Adrenal gland (tissue), 12 donors: ENCODE results near the gene COG8. TPM values are rescaled to one million over a fixed set of nuclear protein-coding genes. Genes with fewer than 3 reads are reported as not detected.

Source experiments
- DNase-seq, 7 donors: peaks; one replicate each; pipeline ENCODE4 v3.0.0-alpha.2; 2019 to 2020
- H3K27ac ChIP-seq, 5 donors: fragments of 200-600 bp; sonication (generic) in 4 of 5; 1 replicate in 3 of 5; 2 replicates in 2 of 5; pipeline versions ENCODE4 v1.5.1 to v1.8.0; 2016 to 2020; ENCODE audit warnings: mild to moderate bottlenecking in 1 of 5
- H3K27me3 ChIP-seq: fragments of 200-600 bp; 2 replicates; pipeline ENCODE4 v1.8.0; 2021
- H3K36me3 ChIP-seq, 2 donors: fragments of 200-600 bp; replicated peaks in 1 of 2; 1 replicate in 1 of 2; 2 replicates in 1 of 2; pipeline versions ENCODE4 v1.5.1 to v1.8.0; 2018 to 2022
- H3K4me1 ChIP-seq, 2 donors: fragments of 200-600 bp; replicated peaks in 1 of 2; 1 replicate in 1 of 2; 2 replicates in 1 of 2; pipeline versions ENCODE4 v1.5.1 to v1.8.0; 2018 to 2021
- H3K4me3 ChIP-seq, 4 donors: fragments of 200-600 bp; sonication (generic) in 3 of 4; one replicate each; pipeline ENCODE4 v1.5.1; 2016 to 2018
- H3K9me3 ChIP-seq, 3 donors: fragments of 200-600 bp; sonication (generic) in 1 of 3; replicated peaks in 1 of 3; 1 replicate in 2 of 3; 2 replicates in 1 of 3; pipeline versions ENCODE4 v1.5.1 to v1.8.0; 2016 to 2021
- POLR2A ChIP-seq, 2 donors: fragments of 450-650 bp; IDR thresholded peaks; one replicate each; pipeline ENCODE4 v1.6.1; 2017; ENCODE audit warnings: antibody characterized with exemption in 2 of 2, mild to moderate bottlenecking in 2 of 2, moderate library complexity in 1 of 2
- WGBS, 4 donors: extraction: QIAGEN DNeasy Blood & Tissue Kit in 2 of 4; methylation state at CpG; one replicate each; pipeline versions ENCODE4 v1.1.5 to v1.1.7; 2013 to 2017; 5-methylcytosine and 5-hydroxymethylcytosine counted together
- intact Hi-C, 2 donors: fragments of 100-400 bp; cut with DNase I; formaldehyde crosslinking; loops; one replicate each; pipeline versions ENCODE4 v1.14.1 to v1.15.0; 2022 to 2023
- polyA plus RNA-seq, 3 donors: library from polyadenylated mRNA; stranded (reverse); fragments of 200-250 nt in 2 of 3; fragments of 350-450 nt in 1 of 3; fragmentation: Illumina TruSeq in 1 of 3; extraction: RNeasy Lipid Tissue Mini Kit (QIAGEN cat#74804) in 1 of 3; gene quantifications; one replicate each; pipeline ENCODE4 v1.2.3, GENCODE V29; 2013 to 2014
- total RNA-seq, 9 donors: library from RNA; depleted of rRNA in 4 of 9; stranded (reverse); fragments of >200 nt in 4 of 9; fragments of 120-200 nt in 1 of 9; fragmentation: NEBNext Ultra II Directional in 1 of 9; extraction: Animal tissue kit (Norgen Biotek cat#: 25700) in 1 of 9; gene quantifications; one replicate each; pipeline versions ENCODE4 v1.1.0 to v1.2.4, GENCODE V29; 2013 to 2023
- TF ChIP-seq, protein P1 (sequence below), 6 experiments: fragments of 450-650 bp in 4 of 6; fragments of 200-600 bp in 2 of 6; sonication (generic) in 1 of 6; IDR thresholded peaks; 1 replicate in 5 of 6; 2 replicates in 1 of 6; pipeline versions ENCODE4 v1.5.1 to v1.8.0; 2016 to 2021; ENCODE audit warnings: antibody characterized with exemption in 6 of 6, mild to moderate bottlenecking in 2 of 6, moderate library complexity in 1 of 6
- donor health status: healthy with polysubstance abuse.
- donor health status: Bipolar disorder and iron deficiency.
- donor health status: DM: yes; HTN: yes; CAD: no.
- donor health status: DM: no; HTN: no; CAD: no.
- donor health status: DM: no; HTN: no; CAD: no.
- donor health status: DM: yes; HTN: yes; CAD: no.

COG8 gene
- total and polyA plus RNA-seq, 12 donors, result 26.1 to 85.3 (median 50.3) TPM

DNA sequence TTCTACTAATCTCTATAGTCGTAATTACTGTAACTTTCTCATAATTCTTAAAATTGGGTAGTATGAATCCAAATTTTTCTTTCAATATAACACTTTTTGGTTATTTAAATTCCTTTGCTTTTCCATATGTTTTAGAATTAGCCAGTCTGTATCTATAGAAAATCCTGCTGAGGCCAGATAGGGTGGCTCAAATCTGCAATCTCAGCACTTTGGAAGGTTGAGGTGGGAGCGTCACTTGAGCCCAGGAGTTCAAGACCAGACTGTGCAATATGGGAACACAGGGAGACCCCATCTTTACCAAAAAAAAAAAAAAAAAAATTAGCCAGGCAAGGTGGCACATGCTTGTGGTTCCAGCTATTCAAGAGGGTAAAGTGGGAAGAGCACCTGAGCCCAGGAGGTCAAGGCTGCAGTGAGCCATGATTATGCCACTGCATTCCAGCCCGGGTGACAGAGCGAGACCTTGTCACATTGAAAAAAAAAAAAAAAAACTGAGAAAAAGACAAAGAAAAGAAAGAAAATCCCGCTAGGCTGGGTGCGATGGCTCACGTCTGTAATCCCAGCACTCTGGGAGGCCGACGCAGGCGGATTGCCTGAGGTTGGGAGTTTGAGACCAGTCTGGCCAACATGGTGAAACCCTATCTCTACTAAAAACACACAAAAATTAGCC lies 37.2 kb upstream of the COG8 start:
- peak in 5 of 7 donors; percentile 41 to 60 (median 47) for DNase-seq
- Histone ChIP-seq H3K36me3 (peaks cover 0 to 34% of the 10 kb centered on the region in 2 donors), H3K4me1 (peaks cover 0 to 12% of the 10 kb centered on the region in 2 donors), H3K9me3 (no peaks in the 10 kb centered on the region), H3K27me3 (no peaks in the 10 kb centered on the region), H3K4me3 (no peak overlapping the region), H3K27ac (no peak overlapping the region)
- intact Hi-C loops, result no loop called here
- TF ChIP-seq POLR2A (IDR thresholded peaks at IDR 0.05), result no peak
- TF ChIP-seq, protein P1, sequence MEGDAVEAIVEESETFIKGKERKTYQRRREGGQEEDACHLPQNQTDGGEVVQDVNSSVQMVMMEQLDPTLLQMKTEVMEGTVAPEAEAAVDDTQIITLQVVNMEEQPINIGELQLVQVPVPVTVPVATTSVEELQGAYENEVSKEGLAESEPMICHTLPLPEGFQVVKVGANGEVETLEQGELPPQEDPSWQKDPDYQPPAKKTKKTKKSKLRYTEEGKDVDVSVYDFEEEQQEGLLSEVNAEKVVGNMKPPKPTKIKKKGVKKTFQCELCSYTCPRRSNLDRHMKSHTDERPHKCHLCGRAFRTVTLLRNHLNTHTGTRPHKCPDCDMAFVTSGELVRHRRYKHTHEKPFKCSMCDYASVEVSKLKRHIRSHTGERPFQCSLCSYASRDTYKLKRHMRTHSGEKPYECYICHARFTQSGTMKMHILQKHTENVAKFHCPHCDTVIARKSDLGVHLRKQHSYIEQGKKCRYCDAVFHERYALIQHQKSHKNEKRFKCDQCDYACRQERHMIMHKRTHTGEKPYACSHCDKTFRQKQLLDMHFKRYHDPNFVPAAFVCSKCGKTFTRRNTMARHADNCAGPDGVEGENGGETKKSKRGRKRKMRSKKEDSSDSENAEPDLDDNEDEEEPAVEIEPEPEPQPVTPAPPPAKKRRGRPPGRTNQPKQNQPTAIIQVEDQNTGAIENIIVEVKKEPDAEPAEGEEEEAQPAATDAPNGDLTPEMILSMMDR (IDR thresholded peaks at IDR 0.05), result no peak
- WGBS, 4 donors, result 60 to 74% (median 69%) methylated on average over 10 of the region's 10 CpGs

DNA sequence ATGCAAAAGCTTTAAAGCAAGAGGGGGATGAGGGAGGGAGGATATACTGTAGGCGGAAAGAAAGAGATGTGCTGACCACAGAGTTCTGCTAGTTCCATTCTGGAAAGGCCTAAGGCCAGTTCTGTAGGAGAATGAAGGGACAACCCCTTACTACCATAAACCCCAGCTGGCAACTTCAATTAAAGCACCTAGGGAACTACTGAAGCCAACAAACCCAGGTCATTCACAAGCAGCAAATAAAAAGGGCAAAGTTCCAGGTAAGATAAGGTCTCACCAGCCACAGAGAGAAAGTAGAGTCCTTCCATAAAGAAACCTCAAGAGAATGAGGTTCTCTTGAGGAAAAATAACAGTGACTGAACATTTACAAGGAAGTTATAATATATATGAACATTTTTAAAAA lies 33.7 kb upstream of the COG8 start:
- no peaks in the 10 kb centered on the region for H3K9me3 ChIP-seq
- no peak overlapping the region for H3K27ac ChIP-seq
- H3K4me3 ChIP-seq, result no peak overlapping the region
- H3K36me3 ChIP-seq, result peaks cover 0 to 37% of the 10 kb centered on the region in 2 donors
- WGBS, 4 donors, result 94 to 100% (median 96%) methylated on average over 1 of the region's 1 CpG
- no peaks in the 10 kb centered on the region for H3K4me1 ChIP-seq
- DNase-seq, result no peak
- no peak for TF ChIP-seq POLR2A (IDR thresholded peaks at IDR 0.05)
- TF ChIP-seq, protein P1 (IDR thresholded peaks at IDR 0.05), result no peak
- intact Hi-C loops, result no loop called here
- H3K27me3 ChIP-seq, result no peaks in the 10 kb centered on the region

DNA sequence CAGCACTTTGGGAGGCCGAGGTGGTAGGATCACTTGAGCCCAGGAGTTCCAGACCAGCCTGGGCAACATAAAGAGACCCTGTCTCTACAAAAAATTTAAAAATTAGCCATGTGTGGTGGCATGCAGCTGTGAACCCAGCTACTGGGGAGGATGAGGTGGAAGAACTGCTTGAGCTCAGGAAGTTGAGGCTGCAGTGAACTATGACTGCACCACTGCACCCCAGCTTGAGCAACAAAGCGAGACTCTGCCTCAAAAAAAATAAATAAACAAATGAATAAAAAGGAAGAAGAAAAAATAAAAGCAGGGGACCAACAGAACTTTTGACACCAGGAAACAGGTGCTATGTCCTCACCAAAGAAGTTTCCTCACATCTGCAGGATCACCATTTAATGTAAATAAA lies 32.2 kb upstream of the COG8 start:
- intact Hi-C loops, result no loop called here
- H3K4me1 ChIP-seq, result no peaks in the 10 kb centered on the region
- H3K9me3 ChIP-seq, result no peaks in the 10 kb centered on the region
- TF ChIP-seq, protein P1 (IDR thresholded peaks at IDR 0.05), result no peak
- no peak for TF ChIP-seq POLR2A (IDR thresholded peaks at IDR 0.05)
- H3K27me3 ChIP-seq, result no peaks in the 10 kb centered on the region
- no peak overlapping the region for H3K4me3 ChIP-seq
- H3K27ac ChIP-seq, result no peak overlapping the region
- DNase-seq, result peak in 1 of 7 donors; percentile 10
- H3K36me3 ChIP-seq, result peaks cover 0 to 50% of the 10 kb centered on the region in 2 donors
- WGBS, 4 donors, result 94 to 100% (median 95%) methylated on average over 2 of the region's 2 CpGs

DNA sequence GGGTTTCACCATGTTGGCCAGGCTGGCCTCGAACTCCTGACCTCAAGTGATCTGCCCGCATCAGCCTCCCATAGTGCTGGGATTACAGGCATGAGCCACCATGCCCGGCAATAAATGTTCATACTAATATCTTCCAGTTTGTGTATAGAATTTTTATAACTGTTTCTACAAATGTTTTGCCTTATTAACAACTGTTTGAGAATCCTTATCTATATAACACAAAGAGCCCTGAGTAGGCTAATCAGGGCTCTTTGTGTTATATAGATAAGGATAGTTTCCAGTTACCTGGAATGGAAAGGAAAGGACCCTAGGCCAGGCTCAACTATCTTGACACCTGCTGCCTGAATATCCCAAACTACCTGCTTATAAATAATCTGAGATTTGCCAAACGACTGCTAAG lies 29.5 kb upstream of the COG8 start:
- no peaks in the 10 kb centered on the region for H3K27me3 ChIP-seq
- TF ChIP-seq POLR2A (IDR thresholded peaks at IDR 0.05), result no peak
- TF ChIP-seq, protein P1 (IDR thresholded peaks at IDR 0.05), result no peak
- no peak overlapping the region for H3K4me3 ChIP-seq
- H3K4me1 ChIP-seq, result no peaks in the 10 kb centered on the region
- 94 to 99% (median 96%) methylated on average over 4 of the region's 4 CpGs for WGBS, 4 donors
- intact Hi-C loops, result no loop called here
- no peak overlapping the region for H3K27ac ChIP-seq
- no peak for DNase-seq
- peaks cover 0 to 77% of the 10 kb centered on the region in 2 donors for H3K36me3 ChIP-seq
- no peaks in the 10 kb centered on the region for H3K9me3 ChIP-seq
